ENCODE measurements around the gene B3GNT3.

GRCh38 chr19:17803264-17803896, 8.4 kb downstream of the B3GNT3 start:
- TF ChIP-seq CHD1 (IDR thresholded peaks at IDR 0.05; ENCODE audit: low read depth, low read length) = no peak
- no peak for TF ChIP-seq CTCF (conservative IDR thresholded peaks at IDR 0.05; ENCODE audit: low read depth, low read length)
- TF ChIP-seq POLR2A (IDR thresholded peaks at IDR 0.05; ENCODE audit: low read depth, low read length) = no peak
- TF ChIP-seq MAFK (IDR thresholded peaks at IDR 0.05; ENCODE audit: low read depth, low read length) = no peak
- no peak for TF ChIP-seq CEBPB (IDR thresholded peaks at IDR 0.05; ENCODE audit: low read depth, low read length)
- no peak for TF ChIP-seq FOS (IDR thresholded peaks at IDR 0.05; ENCODE audit: low read depth, low read length)
- TF ChIP-seq RCOR1 (IDR thresholded peaks at IDR 0.05; ENCODE audit: insufficient replicate concordance, low read length) = no peak
- TF ChIP-seq MXI1 (IDR thresholded peaks at IDR 0.05; ENCODE audit: borderline replicate concordance, low read depth, low read length) = no peak
- no peak for TF ChIP-seq BHLHE40 (IDR thresholded peaks at IDR 0.05; ENCODE audit: low read depth, low read length)
- no peak for TF ChIP-seq RFX5 (IDR thresholded peaks at IDR 0.05; ENCODE audit: low read depth, low read length)
